ENCODE measurements around the gene GZMH.
A peak's percentile ranks its signal among the peaks of the same experiment; 100 is the strongest.
"Not testable (repeated sequence)": the region's sequence is repeated elsewhere in the genome, so short reads cannot be mapped to it uniquely, and the experiment has no call there.

GZMH gene, protein sequence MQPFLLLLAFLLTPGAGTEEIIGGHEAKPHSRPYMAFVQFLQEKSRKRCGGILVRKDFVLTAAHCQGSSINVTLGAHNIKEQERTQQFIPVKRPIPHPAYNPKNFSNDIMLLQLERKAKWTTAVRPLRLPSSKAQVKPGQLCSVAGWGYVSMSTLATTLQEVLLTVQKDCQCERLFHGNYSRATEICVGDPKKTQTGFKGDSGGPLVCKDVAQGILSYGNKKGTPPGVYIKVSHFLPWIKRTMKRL

DNA sequence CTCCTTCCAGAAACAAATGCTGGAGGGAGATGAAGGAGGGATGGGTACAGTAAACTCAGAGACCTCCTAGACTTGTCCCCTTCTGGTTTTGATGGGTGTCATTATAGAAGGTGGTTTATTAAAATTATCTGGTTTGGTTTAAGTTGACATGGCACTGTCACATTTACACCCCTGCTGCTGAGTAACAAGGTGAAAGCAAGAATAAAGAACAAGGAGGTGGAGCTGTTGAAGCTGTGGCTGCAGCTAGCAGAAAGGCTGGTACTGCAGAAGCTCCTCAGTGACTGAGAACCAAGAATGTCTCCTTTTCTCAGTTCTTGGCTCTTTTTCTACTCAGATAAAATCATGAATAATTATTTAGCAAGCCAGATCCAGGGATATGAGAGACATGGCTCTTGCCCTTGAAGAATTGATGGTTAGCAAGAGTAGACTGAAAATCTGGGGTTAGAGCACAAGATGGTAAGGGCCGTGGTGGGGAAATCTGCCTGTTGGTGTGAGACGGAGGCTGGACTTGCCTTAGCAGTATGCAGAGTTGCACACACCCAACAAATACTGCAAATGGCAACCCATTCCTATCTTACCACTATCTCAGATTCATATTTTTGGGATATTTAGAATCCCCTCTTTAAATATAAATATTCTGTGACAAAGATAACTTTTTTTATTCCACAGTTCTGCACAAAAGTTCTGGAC is at the start of gene GZMH:
Gene GZMH (minus strand): TSS at position 31 of the 690 bp plus-strand sequence. CDS start 72 bp downstream, outside the sequence.
- DNase-seq: no peak

DNA sequence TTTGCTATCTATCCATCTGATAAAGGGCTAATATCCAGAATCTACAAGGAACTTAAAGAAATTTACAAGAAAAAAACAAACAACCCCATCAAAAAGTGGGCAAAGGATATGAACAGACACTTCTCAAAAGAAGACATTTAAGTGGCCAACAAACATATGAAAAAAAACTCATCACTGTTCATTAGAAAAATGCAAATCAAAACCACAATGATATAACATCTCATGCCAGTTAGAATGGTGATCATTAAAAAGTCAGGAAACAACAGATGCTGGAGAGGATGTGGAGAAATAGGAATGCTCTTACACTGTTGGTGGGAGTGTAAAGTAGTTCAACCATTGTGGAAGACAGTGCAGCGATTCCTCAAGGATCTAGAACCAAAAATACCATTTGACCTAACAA is 38.9 kb upstream of the GZMH start:
- DNase-seq: not testable (repeated sequence)

DNA sequence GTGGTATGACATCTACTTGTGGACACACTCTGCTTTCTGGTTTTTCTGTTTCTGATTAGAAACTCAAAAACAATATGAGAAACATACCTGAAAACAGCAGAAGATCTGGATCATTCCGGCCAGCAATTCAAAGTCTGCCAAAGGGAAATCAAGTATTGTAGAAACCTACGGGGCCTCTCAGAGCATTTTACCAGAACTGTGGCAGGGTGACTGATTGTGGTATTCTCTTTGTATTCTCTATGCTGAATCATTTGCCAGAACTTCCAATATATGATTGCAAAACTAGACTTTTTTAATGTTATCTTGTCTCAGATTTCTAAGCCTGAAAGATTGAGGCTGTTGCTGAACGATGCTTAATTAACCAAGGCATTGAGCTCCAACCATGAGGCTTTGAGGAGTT is 30.4 kb upstream of the GZMH start:
- DNase-seq: no peak

DNA sequence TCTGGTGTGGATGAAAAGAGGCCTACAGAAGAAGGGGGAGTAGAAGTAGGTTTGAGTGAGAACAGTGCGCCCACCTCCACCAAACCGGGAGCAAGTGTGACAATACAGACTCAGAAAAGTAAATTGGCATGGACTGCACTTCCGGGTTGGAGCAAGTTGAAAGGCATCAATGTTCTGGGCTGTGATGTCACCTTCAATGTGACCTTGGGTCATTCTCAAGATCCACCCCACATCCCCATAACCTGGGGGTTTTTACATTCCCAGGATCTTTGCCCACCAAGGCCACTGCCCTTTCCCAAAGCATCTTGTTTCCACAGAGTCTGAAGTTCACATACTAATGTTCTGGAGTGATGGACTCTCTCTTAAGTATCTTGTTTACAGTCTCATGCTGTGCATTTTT is 29.8 kb upstream of the GZMH start:
- DNase-seq: no peak

DNA sequence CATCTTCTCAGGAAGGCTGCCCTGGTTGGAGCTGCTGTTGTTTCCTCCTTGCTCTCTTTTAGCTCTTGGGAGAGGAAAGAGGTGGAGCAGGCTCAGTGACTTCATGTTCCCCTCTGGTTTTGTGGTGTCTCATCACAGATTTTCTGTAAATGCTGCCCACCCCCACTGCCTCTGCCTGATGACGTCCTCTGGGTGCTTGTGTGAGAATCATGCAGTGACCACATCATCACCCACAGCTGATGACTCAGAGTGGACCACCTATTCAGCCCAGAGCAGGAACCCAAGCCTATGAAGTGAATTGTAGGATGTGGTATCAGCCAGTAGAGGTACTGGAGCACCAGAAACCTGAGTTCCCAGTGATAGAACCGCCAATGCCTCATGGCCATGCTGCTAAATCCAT is 24.7 kb upstream of the GZMH start, which contains the start of gene GZMB:
Gene GZMB (minus strand): TSS at position 33 of the 400 bp plus-strand sequence. CDS start 30 bp downstream, at position 3.
- DNase-seq: peak; percentile 18

DNA sequence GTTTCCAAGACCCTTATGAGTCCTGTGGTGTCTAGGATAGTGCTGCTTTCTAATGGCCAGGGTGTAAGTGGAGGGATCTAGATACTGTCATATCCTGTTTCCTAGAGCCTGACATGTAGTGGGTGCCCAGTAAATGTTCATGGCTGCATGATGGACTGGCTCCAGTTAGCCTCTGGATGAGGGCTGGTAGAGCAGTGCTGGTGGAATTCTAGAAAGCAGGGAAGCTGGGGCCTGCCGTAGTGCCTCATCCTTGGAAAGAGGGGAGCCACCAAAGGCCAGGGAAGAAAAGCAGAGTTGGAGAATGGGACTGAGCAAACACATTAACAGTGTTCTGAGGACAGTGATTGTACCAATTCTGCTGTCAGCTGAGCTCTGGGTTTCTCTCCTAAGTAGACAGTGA is 23.9 kb upstream of the GZMH start:
- DNase-seq: no peak

DNA sequence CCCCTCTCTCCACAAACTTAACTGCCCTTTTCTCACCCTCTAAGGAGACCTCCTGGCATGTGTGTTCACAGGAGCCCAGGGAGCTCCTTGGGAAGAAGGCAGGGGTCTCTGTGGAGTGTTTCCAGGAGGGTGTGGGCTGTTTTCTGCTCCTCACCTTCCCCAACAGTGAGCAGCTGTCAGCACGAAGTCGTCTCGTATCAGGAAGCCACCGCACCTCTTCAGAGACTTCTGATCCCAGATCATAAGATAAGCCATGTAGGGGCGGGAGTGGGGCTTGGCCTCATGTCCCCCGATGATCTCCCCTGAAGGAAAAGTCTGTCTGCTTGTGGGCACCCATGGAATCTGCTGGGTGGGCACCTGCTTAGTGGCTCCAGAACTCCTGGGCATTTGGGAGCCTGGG is 23.3 kb upstream of the GZMH start:
- no peak for DNase-seq

DNA sequence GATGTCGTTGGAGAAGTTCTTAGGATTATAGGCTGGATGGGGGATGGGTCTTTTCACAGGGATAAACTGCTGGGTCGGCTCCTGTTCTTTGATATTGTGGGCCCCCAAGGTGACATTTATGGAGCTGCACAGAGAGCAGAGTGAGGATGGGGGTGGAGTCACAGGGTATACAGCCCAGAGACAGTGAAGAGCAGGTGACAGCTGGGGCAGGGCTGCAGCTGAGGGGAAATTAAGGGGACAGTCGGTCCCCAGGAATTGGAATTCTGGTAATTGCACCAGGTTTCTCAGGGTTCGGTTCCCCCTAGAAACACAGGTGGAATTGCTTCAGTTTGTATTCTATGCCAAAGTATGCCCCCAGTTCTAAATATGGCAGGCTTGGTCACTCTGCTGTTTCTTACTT is 22.9 kb upstream of the GZMH start:
- no peak for DNase-seq

DNA sequence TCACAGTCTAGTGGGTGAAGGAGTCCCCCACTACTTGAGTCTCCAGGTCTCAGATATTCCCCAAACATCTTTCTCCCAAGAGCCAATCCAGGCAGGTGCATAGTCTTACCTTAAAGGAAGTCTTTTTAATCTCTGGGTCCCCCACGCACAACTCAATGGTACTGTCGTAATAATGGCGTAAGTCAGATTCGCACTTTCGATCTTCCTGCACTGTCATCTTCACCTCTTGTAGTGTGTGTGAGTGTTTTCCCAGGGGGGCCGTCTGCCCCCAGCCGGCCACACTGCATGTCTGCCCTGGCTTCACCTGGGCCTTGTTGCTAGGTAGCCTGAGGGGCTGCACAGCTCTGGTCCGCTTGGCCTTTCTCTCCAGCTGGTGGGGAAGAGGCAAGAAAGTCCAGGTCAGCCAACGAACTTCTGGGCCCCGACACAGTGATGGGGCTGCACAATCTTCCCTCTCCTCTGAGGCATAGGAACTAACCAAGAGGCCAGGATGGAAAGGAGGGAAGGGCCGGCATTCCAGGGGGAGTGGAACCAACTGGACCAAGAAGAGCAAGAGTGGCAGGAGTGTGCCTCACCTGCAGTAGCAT is 22.4 kb upstream of the GZMH start:
- no peak for DNase-seq

DNA sequence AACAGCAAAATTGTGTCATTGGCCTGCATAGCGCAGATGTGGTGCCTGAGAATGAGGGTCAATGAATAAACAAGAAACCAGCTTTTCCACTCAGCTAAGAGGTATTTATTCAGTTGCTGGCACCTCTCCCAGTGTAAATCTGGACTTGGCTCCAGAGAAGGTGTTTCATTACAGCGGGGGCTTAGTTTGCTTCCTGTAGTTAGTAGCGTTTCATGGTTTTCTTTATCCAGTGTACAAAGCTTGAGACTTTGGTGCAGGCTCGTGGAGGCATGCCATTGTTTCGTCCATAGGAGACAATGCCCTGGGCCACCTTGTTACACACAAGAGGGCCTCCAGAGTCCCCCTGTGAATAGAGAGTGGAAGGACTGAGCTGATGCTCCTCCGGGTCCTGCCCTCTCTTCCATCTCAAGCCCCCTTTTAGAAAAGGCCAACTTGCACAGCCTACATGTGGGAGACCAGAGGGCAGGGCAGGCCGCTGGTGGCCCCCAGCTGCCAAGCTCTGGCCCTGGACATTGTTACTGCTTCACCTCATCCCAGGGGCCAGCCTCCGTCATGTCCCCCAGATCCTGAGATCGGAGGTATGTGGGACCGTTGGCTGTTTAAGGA is 21.5 kb upstream of the GZMH start:
- no peak for DNase-seq

DNA sequence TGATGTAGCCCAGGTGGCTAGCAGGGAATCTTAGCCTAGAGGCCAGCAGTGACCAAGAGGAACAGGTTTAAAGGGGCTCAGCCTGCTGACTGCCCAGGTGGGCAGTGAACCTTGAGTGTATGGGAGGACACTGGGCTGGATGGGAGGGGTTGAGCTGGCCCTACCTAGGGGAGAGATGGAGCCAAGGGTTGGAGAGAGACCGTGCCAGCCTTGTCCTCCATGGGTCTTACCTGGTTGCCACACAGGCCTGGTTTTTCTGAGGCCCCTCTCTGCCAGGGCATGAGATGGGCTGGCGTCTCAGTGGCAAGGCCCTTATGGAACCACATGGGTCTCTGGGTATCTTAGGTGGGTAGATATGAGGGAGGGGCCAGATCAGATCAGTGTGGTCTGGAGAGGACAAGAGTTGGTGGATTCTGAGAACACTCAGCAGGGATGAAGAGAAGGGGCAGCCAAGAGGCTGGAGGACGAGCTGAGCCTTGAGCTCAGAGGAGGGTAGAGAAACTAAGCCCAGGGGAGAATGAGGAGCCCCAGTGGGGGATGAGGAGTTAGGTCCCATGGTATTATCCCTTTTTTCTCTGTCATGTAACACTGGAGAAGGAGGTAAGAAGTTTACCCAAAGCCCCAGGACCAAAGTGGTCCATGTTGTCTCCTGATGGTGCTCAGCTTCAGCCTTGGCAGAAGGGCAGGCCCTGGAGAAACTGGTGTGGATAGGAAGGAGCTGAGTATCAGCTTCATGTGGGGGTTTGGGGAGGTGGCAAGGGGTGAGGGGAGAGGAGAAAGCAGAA is 20.8 kb upstream of the GZMH start:
- no peak for DNase-seq

DNA sequence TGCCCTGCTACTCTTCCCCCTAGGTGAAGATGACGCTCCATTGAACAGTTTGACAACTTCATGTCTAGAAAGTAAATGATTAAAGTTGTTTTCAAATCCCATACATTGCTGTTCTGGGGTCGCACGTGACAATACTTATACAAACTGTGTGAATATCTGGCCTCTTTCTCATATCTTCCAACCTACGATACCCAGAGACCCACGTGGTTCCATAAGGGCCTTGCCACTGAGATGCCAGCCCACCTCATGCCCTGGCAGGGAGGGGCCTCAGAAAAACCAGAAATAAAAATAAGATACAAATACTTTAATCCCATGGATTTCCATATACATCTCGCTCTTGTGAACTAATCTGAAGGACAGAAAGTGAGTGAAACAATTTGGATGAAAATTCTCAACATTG is 20.0 kb upstream of the GZMH start:
- DNase-seq: no peak

DNA sequence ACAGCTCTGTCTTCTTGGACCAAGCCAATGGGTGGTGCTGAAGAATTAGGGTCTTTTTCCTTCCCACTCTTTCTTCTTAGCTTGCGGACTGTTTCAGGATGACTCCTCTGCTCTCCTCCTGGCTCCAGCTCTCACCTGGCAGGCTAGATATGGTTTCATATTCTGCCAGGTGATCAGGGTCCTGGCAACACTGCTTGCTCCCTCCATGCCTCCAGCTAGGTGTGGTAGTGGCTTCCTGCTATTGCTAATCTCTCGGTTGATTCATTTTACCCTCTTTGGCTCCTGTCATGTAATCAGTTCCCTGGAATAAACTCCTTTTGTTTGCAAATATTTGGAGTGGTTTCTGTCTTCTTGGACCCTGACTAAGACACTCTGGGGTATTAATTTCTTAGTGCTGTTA is 4.3 kb upstream of the GZMH start:
- DNase-seq: no peak

DNA sequence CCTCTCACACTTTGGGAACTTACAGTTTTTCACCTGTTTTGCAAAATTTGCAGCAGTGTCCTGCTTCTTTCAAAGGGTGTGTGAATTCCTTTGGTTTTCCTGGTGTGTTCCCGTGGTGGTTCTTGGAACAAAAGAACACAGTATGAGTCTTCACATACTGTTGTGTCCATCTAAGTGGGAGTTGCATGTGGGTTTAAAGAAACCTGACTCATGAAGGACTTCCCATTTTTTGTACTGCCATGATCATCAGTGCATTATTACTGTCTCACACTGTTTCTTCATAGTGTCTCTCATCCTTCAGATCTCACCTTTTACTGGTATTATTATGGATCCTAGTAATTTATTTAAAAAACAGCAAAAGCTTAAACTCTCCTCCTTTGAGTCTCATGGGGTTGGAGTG is 3.8 kb upstream of the GZMH start:
- peak; percentile 54 for DNase-seq

DNA sequence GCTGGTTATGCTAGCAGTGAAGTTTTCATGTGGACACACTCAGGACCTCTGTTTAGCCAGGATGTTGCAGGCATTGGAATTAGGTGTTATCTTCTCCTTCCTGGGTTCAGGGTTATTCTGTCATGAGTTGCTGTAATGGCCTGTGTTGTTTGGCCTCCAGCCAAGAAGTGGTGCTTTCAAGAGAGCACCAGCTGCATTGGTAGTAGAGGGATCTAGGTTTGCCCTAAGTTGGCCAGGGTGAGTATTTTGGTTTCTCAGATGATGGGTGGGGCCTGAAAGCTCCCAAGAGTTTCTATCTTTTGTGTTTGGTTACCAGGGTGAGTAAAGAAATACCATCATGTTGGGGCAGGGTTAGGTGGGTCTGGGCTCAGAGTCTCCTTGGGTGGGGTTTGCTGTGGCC is 2.7 kb upstream of the GZMH start:
- no peak for DNase-seq

DNA sequence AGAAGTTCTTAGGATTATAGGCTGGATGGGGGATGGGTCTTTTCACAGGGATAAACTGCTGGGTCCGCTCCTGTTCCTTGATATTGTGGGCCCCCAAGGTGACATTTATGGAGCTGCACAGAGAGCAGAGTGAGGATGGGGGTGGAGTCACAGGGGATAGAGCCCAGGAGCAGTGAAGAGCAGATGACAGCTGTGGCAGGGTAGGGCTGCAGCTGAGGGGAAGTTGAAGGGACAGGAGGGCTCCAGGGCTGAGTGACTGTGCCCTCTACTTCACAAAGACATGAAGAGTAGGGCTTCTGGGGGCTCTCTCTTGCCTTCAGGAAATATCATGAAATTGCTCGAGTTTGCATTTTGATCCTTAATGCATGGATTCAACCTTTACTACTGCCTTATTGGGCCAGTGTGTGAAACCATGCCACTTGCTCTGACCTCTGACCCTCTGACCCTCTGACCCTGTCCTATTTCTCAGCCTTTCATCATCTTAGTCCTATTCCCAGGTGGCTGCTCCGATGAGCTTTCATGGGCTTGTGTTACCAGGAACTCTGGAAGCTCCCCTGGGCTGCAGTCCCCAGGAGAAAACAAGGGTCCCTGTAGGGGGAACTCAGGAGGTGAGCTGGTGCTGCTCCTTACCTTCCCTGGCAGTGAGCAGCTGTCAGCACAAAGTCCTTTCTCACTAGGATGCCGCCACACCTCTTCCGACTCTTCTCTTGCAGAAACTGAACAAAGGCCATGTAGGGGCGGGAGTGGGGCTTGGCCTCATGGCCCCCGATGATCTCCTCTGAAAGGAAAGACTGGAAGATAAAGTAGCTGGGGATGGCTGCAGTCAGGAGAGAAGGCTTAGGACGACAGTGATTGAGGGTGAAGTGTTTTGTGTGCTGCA is 1.6 kb downstream of the GZMH start:
- no peak for DNase-seq

DNA sequence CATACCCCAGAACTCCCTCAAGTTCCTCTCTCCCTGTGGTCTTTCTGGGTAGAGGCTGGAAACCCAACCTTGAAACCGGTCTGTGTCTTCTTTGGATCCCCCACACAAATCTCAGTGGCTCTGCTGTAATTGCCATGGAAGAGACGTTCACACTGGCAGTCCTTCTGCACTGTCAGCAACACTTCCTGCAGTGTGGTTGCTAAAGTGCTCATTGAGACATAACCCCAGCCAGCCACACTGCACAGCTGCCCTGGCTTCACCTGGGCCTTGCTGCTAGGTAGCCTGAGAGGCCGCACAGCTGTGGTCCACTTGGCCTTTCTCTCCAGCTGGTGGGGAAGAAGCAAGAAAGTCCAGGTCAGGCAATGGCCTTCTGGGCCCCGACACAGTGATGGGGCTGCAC is 2.4 kb downstream of the GZMH start:
- no peak for DNase-seq

DNA sequence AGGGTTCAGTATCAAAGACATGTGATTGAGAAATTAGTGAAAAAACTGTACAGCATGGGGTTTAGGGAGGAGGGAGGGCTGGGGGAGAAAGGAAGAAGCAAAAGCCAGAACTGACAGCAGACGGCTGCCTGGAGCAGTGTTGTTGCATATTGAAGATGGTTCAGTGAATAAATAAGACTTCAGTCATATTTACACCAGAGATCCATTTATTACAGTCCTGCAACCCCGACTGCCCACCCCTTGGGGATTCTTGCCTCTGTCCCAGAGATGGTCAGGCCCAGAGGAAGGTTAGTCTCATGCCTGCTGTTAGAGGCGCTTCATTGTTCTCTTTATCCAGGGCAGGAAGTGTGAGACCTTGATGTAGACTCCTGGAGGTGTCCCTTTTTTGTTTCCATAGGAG is 3.2 kb downstream of the GZMH start:
- DNase-seq: no peak

DNA sequence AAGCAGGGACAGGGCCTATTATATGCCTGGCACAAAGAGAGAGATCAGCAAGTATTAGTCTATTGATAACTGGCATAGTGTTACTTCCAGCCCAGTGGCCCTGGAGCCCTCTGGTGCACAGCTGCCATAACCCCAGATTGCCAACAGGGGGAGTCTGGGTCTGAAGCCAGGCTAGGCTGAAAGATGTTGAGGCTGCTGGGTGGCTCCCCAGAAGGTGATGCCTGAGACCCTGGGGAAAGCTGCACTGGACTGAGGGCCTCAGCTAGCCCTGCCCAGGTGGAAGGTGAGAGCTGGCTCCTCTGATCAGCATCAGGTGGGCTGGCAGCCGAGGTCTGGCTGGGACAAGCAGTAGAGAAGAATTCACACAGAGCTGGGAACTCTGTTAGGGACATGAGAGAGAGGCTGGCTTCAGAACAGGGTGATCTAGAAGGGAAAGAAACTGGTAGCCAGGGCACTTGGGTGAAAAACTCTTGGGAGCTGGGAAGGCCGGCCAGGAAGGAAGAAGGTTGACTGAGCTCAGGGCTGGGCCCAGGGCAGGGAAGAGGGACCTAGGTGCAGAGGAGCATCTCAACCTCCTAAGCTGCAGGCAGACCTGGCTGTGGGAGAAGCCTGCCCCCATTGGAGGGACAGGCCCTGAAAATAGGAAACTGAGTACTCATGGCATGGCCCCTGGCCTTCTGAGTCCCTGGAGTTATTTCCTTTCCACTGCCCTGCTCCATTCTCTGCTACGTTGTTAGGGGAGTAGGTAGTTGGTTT is 3.9 kb downstream of the GZMH start:
- peak; percentile 33 for DNase-seq

DNA sequence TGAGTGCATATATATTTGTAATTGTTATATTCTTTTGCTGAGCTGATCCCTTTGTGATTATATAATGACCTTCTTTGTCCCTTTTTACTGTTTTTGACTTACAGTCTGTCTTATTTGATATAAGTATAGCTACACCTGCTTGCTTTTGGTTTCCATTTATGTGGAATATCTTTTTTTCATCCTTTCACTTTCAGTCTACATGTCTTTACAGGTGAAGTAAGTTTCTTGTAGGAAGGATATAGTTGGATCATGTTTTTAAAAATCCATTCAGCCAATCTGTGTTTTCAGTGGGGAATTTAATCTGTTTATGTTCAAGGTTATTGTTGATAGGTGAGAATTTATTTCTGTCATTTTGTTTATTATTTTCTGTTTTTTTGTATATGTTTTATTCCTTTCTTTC is 12.1 kb downstream of the GZMH start:
- DNase-seq: no peak

DNA sequence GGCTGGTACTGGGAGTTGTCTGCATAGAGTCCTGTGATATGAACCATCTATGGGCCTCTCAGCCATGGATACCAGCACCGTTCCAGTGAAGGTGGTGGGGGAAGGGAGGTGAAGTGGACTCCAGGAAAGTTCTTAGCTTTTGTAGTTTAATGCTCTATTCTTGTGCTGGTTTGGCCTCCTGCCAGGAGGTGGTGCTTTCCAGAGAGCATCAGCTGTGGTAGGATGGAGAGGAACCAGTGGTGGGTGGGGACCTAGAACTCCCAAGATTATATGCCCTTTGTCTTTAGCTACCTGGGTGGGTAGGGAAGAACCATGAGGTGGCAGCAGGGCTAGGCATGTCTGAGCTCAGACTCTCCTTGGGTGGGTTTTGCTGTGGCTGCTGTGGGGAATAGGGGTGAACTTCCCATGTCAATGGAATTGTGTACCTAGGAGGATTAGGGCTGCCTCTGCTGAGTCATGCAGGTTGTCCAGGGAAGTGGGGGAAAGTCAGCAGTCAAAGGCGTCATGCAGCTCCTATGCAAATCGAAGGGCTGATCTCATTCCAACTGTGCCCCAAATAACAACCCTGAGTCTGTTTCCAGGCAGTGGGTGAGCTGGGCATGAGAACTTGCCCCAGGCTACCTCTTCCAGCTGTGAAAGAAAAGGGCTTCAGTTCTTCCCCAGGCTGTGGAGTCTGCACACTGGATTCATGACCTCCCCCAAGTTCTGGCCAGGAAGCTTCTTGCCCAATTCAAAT is 14.2 kb downstream of the GZMH start:
- DNase-seq: no peak

All from inflammatory macrophage treated with lipopolysaccharide for 4 hours (primary cell).